Stimulated activated CD4-positive, alpha-beta T cell treated with anti-CD3 and anti-CD28 coated beads, Interleukin-12 subunit alpha, Interleukin-12 subunit beta, amount 100 ng/mL, for 4 hours (primary cell): ENCODE data around the gene ZNF592.
"Not testable (repeated sequence)": the region's sequence is repeated elsewhere in the genome, so short reads cannot be mapped to it uniquely, and the experiment has no call there.

Experiments used
- DNase-seq: peaks from one replicate; pipeline ENCODE4 v3.0.0-alpha.2; 2020

Gene ZNF592

DNA sequence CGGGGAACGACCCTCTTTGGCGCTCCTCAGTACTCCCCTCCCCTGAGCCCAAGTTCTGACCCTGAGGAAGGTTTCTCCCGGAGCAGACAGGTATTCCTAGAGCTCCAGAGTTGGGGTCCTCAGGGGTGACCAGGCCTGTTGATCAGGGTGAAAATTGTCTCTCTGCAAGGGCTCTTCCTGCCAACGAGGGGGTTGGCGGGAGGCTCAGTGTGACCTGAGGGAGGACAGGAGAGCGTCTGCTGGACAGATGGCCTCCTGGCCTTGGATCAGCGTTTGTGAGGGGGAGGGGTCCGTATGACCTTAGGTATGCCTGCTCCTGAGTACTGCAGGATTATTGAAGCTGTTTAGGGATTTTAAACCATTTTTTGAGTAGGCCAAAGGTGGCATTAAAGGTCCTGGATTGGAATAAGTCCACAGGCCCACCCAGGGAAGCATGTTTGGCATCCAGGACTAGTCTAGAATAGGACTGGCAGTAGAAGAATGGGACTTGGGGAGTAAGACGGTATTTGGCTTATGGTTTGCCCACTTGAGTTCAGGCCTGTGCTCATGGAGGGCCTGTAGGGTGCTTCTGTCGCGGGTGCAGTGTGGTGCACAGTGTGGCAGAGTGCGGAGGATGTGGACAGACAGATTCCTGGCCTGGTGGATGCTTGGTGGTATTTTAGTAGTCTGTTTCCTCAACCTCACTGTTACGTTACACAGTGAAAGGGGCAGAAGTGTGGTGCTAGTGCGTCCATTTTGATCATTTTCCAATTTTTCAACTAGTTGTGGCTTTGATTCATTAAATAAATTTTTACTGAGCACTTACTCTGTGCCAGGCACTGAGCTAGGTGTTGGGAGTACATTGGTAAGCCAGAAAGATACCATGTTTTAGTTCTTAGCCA lies 959 bp downstream of the ZNF592 start:
- peak; percentile 29 for DNase-seq

DNA sequence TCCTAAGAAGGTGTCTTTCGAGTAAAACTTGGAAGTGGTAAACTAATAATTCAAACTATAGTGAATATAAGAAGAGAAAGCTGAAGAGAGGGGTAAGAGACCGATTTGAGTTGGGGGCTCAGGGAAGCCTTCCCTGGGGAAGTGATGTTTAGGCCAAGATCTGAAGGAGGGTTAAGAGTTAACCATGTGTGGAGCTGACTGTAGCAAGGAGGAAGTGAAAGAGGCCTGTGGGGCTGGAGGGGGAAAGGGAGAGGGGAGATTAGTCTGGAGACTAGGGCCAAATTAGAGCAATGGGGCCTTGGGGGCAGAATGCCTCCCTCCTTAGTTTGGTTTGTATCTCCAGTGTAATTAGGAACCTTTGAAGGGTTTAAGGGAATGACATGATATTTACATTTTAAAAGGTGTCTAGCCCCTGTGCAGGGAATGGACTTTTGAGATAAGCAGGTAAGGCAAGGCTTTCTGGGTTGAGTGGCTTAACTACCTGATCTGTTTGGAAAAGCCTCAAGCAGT lies 2.2 kb downstream of the ZNF592 start:
- DNase-seq = no peak

DNA sequence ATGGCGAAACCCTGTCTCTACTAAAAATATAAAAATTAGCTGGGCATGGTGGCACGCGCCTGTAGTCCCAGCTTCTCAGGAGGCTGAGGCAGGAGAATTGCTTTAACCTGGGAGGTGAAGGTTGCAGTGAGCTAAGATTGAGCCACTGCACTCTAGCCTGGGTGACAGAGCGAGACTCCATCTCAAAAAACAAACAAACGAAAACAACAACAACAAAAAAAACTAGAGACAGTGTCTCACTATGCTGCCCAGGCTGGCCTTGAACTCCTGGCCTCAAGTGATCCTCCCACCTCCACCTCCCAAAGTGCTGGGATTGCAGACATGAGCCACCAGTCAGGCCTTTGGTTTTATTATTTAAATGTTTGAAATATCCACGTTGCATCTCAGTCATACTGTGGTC lies 3.3 kb downstream of the ZNF592 start:
- DNase-seq = not testable (repeated sequence)

DNA sequence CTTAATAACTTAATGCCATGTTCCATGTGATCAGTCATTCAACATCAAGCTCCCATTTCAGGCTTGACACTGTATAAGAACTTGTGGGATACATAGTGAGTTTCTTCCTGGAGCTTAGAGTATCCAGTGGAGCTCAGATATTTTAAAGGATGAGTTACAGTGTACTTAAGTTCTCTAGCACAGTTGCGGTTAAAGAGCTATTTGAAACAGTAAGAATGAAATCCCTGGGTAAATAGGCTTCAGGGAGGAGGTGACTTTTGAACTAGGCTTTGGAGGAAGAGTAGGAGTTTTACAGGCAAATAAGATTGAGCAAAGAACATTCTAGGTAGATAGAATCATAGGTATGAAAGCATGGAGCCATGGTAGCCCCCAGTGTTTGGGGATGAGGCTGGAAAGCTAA lies 3.8 kb downstream of the ZNF592 start:
- no peak for DNase-seq

DNA sequence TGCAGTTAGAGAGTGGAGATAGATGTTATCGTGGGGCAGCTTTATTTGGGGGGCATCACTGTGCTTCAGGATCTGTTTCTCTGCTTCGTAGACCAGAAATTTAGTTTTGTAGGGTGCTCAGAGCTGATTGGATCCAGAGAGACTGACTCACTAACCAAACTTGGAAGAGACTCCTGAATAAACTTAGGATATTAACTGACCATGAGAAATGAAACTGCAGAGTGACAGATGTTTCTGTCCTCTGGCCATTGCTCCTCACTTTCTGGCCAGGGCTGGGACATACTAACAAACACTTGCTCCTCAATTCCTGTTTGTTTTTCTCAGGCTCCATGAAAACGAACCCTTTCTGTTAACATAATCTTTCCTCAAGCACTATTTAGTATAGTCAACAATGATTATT lies 4.3 kb downstream of the ZNF592 start:
- DNase-seq = no peak

DNA sequence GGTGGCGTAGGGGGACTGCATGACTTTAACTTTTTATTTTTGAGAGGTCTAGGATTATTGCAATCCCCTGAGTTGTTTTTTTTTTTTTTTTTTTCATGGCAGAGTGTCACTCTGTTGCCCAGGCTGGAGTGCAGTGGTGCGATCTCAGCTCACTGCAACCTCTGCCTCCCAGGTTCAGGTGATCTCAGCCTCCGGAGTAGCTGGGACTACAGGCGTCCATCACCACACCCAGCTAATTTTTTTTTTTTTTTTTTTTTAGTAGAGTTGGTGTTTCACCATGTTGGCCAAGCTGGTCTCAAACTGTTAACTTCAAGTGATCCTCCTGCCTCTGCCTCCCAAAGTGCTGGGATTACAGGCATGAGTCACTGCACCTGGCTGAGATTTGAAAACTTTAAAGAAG lies 6.5 kb downstream of the ZNF592 start:
- not testable (repeated sequence) for DNase-seq

DNA sequence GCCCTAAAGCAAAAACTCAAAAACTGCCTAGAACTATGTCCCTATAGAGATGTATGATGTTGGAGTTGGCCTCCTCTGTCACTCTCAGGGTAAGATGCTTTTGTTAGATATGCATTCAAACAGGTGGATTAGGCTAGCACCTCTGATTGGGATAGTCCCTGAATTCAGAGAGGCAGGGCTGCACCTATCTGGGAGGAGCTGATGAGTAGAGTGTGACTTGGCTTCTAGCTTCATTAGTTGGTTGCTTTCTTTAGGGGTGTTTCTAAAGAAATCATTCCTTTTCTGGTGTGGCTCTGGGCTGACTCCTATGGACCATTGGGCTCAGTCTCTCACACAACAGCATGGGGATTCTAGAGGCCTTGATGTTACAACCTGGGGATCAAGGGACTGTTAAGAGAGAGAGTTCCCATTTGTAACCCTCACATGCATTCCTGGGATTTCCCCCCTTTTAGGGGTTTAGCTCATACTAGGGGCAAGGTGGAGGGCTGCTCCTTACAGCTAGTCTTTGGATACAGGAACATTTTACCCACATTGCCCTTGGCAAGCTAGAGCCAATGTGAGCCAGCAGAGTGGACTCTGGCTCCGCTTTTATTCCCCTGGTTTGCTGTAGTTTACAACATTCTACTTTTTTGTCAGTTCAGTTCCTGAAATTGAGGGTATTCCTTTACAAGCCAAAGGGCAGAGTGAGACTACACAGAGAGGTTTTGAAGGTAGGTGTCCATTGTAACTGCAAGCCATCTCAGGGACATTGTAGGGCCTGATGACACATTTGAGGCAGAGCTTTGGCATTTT lies 7.5 kb downstream of the ZNF592 start:
- DNase-seq = no peak

DNA sequence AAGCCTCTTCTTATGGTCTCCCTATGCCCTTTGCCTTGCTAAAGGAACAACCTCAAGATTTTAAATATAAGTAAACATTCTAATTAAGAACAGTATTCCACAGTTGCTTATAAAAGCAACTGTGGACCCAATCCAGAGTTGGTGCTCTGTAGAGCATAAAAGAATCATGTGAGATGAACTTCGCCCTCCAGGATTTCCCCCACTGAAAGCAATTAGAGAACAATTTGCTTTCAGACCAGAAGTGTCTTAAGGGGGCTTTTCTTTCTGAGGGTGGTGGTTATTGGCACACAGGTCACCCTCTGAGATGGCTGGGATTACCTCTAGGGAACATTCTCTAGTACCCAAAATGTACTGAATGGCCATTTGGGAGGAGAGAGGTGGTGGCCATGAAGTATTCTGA lies 10.6 kb downstream of the ZNF592 start:
- DNase-seq = no peak

DNA sequence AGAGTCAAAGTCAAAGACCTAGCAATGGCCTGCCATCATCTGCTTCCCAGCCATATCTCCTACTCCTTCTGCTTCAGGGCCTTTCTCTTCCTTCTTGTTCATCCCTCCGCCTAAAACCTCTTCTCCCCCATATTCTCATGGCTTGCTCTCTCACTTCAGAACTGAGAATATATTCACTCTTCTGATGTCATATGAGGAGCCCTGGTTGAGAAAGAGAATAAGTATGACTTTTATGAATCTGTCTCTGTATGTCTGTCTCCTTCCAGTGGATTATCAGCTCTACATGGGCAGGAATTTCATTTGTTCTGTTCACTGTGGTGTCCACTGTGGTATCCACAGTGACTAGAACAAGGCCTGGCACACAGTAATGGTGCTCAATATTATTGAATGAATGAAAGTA lies 11.8 kb downstream of the ZNF592 start:
- no peak for DNase-seq

DNA sequence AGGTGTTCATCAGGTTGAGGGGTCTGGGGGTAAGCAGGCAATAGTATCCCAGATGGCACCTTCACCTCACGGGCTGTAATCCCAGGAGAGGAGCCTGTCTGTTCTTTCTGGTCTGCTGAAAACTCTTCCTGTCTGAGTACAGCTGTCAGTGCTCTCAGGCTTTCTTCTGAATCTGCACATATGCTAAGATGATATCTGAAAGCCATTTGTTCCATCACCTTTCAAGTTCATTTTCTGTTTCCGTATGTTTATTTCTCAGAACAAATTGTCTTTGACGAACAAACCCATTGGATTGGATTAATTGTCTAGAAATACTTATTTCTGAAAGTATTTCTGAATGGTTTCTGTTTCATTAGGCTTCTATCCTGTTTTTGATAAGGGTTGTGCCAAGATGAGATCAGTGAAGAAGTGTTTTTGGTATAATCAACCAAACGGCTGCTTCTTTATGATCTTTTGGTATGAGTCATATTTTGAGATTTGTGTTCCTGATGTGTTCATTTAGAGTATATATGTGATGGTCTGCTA lies 13.3 kb downstream of the ZNF592 start:
- DNase-seq = no peak

DNA sequence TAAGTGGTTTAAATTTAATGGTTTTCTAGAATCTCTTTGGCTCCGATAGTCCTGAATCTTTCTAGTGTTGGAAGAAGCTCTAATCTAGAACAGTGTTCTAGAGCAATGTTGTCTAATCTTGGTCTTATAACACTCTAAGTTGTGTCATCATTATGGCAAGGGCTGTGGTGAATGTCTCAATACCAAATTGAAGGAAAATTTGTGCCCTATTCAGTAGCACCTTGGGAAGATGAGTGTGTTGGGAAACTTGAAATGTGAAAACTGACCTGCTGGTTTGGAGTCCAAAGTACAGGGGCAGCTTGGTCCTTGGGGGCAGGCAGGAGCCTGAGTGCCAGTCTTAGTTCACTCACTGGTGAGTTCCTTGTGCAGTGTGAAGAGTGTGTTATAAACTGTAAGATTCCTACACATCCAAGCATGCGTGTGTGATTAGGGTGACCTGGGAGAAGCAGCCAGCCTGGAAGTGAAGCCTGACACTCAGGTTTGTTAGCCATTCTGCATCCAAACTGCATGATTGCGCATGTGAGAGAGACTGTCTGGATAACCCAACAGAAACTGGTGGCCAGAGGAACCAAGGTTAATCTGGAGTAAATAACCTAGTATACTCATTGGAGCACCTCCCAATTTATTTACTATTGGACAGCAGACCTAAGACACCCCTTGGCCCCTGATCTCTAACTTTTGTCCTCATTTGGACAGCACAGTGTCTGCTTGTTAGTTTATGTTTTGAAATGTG lies 14.6 kb downstream of the ZNF592 start:
- no peak for DNase-seq

DNA sequence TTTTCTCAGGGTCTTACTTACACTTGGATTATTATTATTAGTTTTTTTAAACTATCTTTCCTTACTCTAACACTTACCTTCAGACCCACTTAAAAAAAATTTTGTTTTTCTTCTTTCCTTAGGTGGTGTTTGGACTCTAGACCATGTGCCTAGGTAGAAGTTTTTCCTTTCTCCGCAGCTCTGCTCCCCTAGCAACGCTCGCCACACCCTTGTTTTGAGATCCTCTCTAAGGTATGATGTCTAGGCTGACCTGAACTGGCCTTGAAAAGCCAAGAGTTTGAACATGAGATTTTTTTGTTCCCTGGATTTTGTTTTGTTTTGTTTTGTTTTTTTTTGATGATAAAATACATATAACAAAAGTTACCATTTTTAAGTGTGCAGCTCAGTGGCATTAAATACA lies 16.2 kb downstream of the ZNF592 start:
- DNase-seq = no peak

DNA sequence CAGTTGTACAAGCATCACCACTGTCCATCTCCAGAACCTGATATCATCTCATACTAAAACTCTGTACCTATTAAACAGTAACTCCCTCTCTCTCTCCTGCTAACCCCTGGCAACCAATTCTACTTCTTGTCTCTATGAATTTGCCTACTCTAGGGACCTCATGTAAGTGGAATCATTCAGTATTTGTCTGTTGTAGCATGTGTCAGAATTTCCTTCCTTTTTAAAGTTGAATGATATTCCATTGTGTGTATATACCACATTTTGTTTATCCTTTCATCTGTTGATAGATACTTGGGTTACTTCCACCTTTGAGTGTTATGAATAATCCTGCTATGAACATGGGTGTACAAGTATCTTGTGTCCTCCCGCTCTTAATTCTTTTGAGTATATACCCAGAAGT lies 16.6 kb downstream of the ZNF592 start:
- no peak for DNase-seq

DNA sequence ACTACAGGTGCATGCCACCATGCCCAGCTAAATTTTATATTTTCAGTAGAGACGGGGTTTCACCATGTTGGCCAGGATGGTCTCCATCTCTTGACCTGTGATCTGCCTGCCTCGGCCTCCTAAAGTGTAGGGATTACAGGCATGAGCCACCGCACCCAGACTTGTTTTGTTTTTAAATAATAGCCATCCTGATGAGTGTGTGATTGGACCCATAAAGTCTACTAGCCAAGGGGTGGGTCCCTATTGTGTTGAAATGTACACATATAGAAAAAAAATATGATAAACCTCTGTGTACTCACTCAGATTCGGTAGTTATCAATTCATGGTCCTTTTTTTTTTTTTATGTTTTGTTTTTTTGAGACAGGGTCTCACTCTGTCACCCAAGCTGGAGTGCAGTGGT lies 17.3 kb downstream of the ZNF592 start:
- no peak for DNase-seq

DNA sequence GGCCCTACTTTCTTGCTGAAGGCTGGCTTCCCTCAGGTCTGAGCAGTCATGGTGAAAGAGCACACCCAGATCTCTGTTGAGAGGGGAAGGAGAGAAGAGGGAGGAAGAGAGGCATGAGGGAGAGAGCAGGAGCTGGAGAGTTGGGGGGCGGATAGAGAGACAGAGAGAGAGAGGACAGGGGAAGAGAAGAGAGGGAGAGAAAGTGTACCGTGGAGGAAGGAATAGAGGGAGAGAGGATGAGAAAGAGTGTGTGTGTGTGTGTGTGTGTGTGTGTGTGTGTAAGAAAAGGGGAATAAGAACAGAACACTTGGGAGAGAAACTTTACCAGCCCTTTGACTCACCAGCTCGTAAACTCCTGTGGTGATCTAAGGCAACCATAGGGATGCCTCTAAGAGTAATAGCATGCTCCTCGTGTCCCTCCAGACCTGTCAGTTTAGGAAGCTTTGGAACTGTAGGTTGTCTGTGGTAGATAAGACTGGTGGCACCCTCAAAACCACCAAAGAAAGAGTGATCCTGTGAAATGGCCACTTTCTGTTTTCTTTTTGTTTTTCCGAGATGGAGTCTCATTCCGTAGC lies 18.2 kb downstream of the ZNF592 start:
- DNase-seq = no peak

DNA sequence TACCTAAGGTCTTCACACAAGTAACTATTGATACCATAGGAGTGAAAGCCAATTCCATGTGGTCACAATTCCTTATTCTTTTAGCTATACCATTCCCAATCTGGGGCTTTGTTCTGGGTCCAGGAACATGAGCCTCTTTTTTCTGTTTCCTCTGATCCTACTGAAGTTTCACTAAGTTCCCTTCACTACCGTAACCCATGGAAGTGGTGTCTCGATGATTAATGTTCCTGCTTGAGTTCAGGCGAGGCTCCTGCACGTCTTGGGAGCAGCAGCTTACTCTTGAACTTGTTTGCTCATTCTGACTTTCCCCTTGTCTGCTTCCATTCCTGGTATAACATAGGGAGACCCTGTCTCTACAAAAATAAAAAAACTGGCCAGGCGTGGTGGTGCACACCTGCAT lies 23.6 kb downstream of the ZNF592 start:
- DNase-seq = no peak

DNA sequence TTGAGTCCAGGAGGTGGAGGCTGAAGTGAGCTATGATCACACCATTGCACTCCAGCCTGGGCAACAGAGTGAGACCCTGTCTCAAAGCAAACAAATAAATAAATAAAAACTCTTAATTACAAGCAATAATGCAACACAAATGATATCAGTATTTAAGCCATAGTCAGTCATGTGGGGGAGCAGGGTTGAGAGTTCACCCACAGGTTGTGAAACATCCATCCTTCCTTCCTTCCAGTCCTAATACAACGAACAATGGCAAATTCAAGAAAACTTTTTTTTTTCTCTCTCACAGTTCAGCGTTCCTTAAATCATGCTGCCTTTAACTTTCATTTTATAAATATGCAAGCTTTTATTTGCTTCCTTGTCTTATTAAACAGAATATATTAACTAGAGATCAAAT lies 24.1 kb downstream of the ZNF592 start:
- DNase-seq = no peak

DNA sequence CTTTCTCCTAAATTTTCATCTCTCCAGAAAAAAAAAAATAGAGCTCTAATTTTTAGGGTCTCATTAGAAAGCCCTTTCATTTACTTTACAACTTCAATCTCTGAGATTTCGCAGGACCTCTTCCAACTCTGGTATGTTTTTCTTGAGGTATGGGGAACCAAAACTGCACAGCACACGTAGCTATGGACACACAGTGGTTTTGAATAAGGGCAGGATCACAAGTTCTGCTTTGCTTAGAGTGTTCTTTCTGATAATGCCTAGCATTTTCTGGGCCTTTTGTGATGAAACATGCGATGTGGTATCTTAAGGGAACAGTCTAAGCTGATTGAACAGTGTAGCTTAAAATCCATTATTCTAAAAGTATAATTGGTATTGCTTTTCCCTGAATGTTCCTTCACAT lies 25.3 kb downstream of the ZNF592 start:
- no peak for DNase-seq

DNA sequence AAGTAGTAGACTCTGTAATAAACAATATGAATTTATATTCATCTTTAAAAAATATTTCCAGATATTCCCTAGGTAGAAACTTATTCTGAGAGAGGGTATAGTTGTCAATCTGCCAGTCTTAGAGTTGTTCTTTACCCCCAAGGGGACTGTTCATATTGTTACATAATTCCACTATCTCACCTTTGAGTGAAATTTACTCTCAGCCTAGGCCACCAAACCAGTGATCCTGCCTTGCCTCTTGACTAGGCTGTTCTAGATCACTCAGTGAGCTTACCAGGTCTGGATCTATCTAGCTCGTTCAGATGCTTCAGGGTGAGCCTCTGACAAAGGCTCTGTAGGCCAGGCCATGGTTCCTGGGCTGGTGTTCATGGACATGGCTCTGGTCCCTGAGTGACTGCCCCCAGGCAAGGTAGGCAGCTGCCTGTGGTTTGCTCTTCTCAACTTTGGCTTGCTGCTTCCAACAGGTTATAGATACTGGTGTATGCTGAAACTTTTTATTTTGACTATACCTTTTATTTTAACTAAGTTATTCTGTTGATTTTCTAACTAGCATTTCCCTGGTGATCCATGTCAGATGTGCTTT lies 27.6 kb downstream of the ZNF592 start:
- no peak for DNase-seq

DNA sequence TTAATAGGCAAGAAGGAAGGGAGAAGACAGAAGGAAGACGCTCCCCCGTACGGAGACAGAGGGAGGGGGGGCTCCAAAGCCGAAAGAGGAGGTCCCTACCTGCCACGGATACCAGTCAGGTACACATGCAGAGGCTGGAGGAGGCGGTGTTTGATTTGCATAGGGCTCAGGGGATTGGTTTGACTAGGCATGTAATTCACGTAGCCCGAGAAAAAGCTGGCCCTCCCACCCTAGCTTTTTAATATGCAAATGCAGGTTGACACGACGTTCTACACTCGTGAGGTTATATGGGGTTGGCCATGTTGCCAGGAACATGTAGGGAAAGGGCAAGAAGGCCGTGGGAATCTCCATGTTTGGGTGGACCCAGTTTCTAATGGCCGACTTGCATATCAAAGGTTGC lies 29.8 kb downstream of the ZNF592 start:
- DNase-seq = no peak

DNA sequence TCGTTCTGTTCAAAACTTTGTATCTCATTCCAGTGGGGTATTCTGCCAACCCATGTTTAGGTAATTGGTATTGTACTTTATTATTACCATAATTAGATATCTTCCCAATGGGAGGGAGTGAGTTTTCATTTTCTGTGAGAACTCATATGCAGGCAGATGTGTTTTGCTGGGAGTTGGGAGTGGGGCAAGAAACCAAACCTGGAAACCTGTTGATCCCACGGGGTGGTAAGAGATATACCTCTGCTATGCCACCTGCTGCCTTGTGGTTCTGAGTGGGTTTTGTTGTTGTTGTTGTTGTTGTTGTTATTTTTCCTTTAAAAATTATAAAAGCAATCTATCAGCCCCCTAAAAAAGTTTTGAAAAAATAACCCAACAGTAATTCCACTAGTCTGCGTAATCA lies 32.1 kb downstream of the ZNF592 start:
- no peak for DNase-seq

DNA sequence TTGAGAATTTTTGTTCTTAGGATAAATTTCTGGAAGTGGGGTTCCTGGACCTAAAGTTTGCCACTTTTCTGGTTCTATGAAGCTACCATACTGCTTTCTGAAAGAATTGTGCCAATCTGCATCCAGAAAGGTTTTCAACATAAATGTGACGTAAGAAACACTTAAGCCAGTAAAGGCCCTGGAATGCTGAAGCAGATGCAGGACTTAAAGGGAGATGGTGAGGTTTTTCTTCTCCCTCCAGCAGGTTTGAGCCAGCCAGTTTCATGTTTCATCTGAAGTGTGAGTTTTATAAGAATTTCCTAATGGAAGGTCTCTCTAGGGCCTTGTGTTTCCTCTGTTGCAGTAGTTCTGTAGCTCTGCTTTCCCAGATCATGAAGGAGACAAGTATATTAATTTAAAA lies 33.1 kb downstream of the ZNF592 start:
- no peak for DNase-seq
